Activated naive CD8-positive, alpha-beta T cell treated with anti-CD3 and anti-CD28 coated beads, Interleukin-2, amount 10 ng/mL, durations not matched to agents 7 days and 5 days (primary cell): ENCODE data around the gene PCBP3. TPM values are rescaled to one million over a fixed set of nuclear protein-coding genes. Genes with fewer than 3 reads are reported as not detected.

ENCODE experiments used
- ATAC-seq: fragments of 150-1000 bp; cut with Tn5 transposase; one replicate; pipeline ENCODE4 v1.10.0; 2021; ENCODE audit warnings: low read depth, moderate library complexity
- POLR2A ChIA-PET: fragments of 350-600 bp; sonication (Branson Sonifier 250); formaldehyde crosslinking; loops from one replicate; lab custom pipeline; 2021; ENCODE audit warnings: antibody characterized with exemption; lab: Charles Lee
- DNase-seq: peaks from one replicate; pipeline ENCODE4 v3.0.0; 2021
- H3K27ac Mint-ChIP-seq: one replicate; pipeline ENCODE4 v1.8.0; 2022; ENCODE audit warnings: mild to moderate bottlenecking, mixed read lengths
- H3K27me3 Mint-ChIP-seq: one replicate; pipeline ENCODE4 v1.8.0; 2022; ENCODE audit warnings: mild to moderate bottlenecking, moderate library complexity, mixed read lengths
- H3K36me3 Mint-ChIP-seq: one replicate; pipeline ENCODE4 v1.8.0; 2021; ENCODE audit warnings: mild to moderate bottlenecking, mixed read lengths
- H3K4me1 Mint-ChIP-seq: one replicate; pipeline ENCODE4 v1.8.0; 2021; ENCODE audit warnings: mixed read lengths
- H3K4me3 Mint-ChIP-seq: one replicate; pipeline ENCODE4 v1.8.0; 2022; ENCODE audit warnings: mild to moderate bottlenecking, moderate library complexity, mixed read lengths
- H3K9me3 Mint-ChIP-seq: one replicate; pipeline ENCODE4 v1.8.0; 2021; ENCODE audit warnings: mixed read lengths
- total RNA-seq, 2 experiments: library from RNA; stranded (reverse); gene quantifications; one replicate each; pipeline ENCODE4 v1.2.3, GENCODE V29; 2021

Gene PCBP3
- total RNA-seq, 2 experiments from 2014 or later: 1.2 TPM; not detected in 1

DNA sequence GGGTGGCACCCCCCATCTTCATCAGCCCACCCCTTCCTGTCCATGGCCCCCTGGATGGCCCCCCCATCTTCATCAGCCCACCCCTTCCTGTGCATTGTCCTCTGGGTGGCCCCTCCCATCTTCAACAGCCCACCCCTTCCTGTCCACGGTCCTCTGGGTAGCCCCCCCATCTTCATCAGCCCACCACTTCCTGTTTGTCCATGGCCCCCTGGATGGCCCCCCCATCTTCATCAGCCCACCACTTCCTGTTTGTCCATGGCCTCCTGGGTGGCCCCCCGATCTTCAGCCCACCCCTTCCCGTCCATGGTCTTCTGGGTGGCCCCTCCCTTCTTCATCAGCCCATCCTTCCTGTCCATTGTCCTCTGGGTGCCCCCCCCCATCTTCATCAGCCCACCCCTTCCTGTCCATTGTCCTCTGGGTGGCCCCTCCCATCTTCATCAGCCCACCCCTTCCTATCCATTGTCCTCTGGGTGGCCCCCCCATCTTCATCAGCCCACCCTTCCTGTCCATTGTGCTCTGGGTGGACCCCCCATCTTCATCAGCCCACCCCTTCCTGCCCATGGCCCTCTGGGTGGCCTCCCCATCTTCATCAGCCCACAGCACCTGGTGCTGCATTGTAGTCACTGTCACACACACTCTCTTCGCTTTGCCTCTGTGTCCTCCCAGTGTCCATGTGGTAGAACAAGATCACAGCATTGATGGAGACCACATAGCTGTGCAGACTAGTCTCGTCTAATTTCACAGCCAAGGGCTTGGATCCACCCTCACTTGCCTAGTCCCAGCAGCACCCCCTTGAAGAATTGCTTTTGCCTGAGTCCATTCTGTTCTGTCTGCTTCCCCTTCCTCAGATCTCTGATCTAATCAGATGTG, 95.9 kb downstream of the PCBP3 start:
- Mint-ChIP-seq H3K27ac (no peak overlapping the region), H3K4me3 (no peak overlapping the region), H3K4me1 (peaks cover 2% of the 10 kb centered on the region), H3K36me3 (no peaks in the 10 kb centered on the region), H3K9me3 (no peaks in the 10 kb centered on the region), H3K27me3 (no peaks in the 10 kb centered on the region)
- ATAC-seq (no peak), DNase-seq (no peak)
- POLR2A ChIA-PET: no interaction called here

DNA sequence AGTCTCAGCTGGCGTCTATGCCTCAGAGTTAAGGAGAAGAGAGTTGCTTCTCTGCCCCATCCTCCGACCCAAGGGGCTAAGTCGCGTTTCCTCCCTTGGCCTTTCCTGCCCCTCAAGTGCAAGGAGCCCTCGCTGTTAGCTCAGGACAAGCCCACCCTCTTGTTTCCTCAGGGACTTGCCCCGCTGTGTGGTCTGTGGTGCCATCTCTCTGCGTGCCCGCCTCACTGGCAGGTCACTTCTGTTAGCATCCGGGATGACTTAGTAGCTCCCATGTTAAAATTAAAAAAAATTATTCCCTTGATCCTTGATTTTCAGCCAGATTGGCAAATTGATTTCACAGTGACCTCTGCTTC, 96.5 kb downstream of the PCBP3 start:
- no peaks in the 10 kb centered on the region for H3K36me3 Mint-ChIP-seq
- H3K4me1 Mint-ChIP-seq: peaks cover 2% of the 10 kb centered on the region
- no peaks in the 10 kb centered on the region for H3K9me3 Mint-ChIP-seq
- H3K27me3 Mint-ChIP-seq: no peaks in the 10 kb centered on the region
- H3K4me3 Mint-ChIP-seq: no peak overlapping the region
- ATAC-seq: no peak
- DNase-seq: no peak
- POLR2A ChIA-PET: no interaction called here
- H3K27ac Mint-ChIP-seq: no peak overlapping the region

DNA sequence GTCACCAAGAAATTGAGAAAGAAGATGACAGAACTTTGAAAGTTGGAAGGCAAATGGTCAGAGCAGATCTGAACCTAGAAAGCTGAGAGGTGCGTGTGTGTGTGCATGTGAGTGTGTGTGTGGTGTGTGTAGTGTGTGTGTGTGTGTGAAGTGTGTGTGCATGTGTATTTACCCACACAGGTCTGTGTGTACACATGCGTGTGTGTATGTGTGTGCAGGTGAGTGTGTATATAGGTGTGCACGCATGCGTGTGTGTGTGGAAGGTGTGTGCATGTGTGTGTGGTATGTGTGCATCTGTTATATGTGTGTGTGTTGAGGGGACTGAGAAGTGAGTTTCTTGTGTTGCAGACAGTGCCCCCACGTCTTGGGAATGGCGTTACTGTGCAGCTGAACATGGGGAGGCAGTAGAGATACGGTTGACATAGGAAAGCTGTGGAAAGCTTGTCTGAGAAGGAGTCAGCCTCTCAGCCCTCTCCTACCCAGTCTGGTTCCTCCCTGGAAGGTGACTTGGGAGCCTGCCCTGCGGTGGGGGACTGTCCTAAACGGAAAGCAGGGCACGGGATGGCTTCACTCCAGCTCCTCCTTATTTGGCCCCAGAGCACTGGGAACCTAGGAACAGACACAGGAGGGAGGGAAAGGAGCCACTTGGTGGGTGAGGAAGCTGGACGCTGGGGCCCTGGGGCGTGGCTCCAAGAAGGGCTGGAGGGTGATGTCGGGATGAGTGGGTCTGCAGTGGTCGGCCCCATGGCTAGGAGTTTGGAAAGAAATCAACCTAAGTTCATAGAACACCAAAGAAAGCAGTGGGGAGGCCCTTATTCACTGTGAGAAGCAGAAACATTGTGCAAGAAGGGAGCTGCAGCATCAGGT, 97.2 kb downstream of the PCBP3 start:
- Mint-ChIP-seq H3K9me3 (no peaks in the 10 kb centered on the region), H3K4me3 (no peak overlapping the region), H3K27me3 (no peaks in the 10 kb centered on the region), H3K36me3 (no peaks in the 10 kb centered on the region), H3K27ac (no peak overlapping the region), H3K4me1 (peaks cover 2% of the 10 kb centered on the region)
- DNase-seq (no peak), ATAC-seq (no peak)
- POLR2A ChIA-PET: no interaction called here

DNA sequence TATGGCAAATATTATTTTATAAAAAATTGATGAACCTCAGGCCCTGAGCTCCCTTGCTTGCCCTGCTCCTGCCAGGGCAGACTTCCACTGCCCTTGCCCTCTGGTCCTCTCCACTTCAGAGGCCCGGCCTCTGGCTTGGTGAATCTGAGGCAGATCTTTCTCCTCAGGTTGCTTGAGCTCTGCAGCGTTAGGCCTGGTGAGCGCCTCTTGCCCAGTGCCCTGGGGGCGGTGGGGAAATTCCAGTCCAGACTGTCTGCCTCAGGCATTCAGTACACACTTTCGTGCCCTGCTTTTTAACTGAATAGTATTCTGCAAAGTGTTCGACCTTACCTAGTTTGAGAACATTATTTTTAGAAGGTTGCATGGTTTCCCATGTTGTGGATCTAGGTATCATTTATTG, 98.2 kb downstream of the PCBP3 start:
- DNase-seq (no peak), ATAC-seq (no peak)
- Mint-ChIP-seq H3K27me3 (no peaks in the 10 kb centered on the region), H3K9me3 (no peaks in the 10 kb centered on the region), H3K4me3 (no peak overlapping the region), H3K36me3 (no peaks in the 10 kb centered on the region), H3K27ac (no peak overlapping the region), H3K4me1 (peaks cover under 1% of the 10 kb centered on the region)
- POLR2A ChIA-PET: no interaction called here

DNA sequence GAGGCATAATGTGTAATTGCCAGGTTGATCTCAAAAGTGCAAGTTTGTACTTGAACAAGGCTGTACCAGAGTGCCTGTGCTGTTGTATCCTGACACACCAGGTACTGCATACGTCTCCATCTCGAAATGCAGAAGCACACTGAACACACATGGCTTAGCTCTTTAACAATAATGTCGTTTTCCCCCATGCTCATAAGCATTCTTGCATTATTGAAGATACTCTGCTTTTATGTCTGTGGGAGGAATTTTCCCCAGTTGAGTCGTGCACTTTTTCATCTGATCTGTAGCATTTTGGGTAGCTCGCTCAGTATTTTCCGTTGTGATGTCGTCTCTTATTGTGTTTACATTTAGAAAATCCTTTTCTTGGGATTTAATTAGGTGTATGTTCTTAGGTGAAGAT, 98.7 kb downstream of the PCBP3 start:
- Mint-ChIP-seq H3K9me3 (peaks cover 2% of the 10 kb centered on the region), H3K4me3 (no peak overlapping the region), H3K27me3 (no peaks in the 10 kb centered on the region), H3K36me3 (no peaks in the 10 kb centered on the region), H3K4me1 (no peaks in the 10 kb centered on the region), H3K27ac (no peak overlapping the region)
- no peak for ATAC-seq
- DNase-seq: no peak
- POLR2A ChIA-PET: no interaction called here

DNA sequence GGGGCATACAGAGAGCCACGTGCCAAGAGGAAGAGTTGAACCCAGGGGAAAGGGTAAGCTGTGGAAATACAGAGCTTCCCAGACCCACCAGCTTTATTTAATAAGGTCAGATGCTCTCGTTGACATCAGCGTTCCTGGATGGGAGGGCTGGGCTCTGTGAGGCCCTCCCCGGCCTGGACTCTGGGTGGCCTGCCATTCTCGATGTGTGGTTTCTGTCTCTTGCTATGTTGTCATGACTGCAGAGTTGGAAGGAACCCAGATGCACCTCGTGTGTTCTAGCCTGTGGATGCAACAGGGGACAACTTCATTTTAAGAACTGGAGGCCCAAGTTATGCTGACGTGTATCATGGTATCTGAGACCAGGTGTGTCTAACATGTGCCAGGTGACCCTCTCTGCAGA, 101.7 kb downstream of the PCBP3 start:
- POLR2A ChIA-PET: no interaction called here
- H3K27ac Mint-ChIP-seq: no peak overlapping the region
- H3K4me1 Mint-ChIP-seq: peaks cover 2% of the 10 kb centered on the region
- H3K27me3 Mint-ChIP-seq: no peaks in the 10 kb centered on the region
- ATAC-seq: no peak
- no peaks in the 10 kb centered on the region for H3K36me3 Mint-ChIP-seq
- H3K9me3 Mint-ChIP-seq: peaks cover 2% of the 10 kb centered on the region
- H3K4me3 Mint-ChIP-seq: no peak overlapping the region
- DNase-seq: no peak

- Mint-ChIP-seq H3K9me3 (peaks cover 2% of the 10 kb centered on the region), H3K36me3 (no peaks in the 10 kb centered on the region), H3K27me3 (no peaks in the 10 kb centered on the region), H3K27ac (no peak overlapping the region), H3K4me3 (no peak overlapping the region), H3K4me1 (peaks cover 2% of the 10 kb centered on the region)
- DNase-seq (no peak), ATAC-seq (no peak)
- POLR2A ChIA-PET: no interaction called here
These were observed 103.8 kb downstream of the PCBP3 start for GRCh38 chr21:45747233-45747766.

GRCh38 chr21:45747802-45748445, 104.4 kb downstream of the PCBP3 start:
- H3K9me3 Mint-ChIP-seq: peaks cover 2% of the 10 kb centered on the region
- H3K4me3 Mint-ChIP-seq: no peak overlapping the region
- H3K4me1 Mint-ChIP-seq: peaks cover 2% of the 10 kb centered on the region
- no peaks in the 10 kb centered on the region for H3K27me3 Mint-ChIP-seq
- ATAC-seq: no peak
- H3K36me3 Mint-ChIP-seq: no peaks in the 10 kb centered on the region
- DNase-seq: no peak
- POLR2A ChIA-PET: no interaction called here
- H3K27ac Mint-ChIP-seq: no peak overlapping the region

GRCh38 chr21:45748593-45748992, 105.1 kb downstream of the PCBP3 start:
- DNase-seq (no peak), ATAC-seq (no peak)
- Mint-ChIP-seq H3K4me3 (no peak overlapping the region), H3K4me1 (peaks cover 2% of the 10 kb centered on the region), H3K36me3 (no peaks in the 10 kb centered on the region), H3K9me3 (peaks cover 2% of the 10 kb centered on the region), H3K27ac (no peak overlapping the region), H3K27me3 (no peaks in the 10 kb centered on the region)
- POLR2A ChIA-PET: no interaction called here

DNA sequence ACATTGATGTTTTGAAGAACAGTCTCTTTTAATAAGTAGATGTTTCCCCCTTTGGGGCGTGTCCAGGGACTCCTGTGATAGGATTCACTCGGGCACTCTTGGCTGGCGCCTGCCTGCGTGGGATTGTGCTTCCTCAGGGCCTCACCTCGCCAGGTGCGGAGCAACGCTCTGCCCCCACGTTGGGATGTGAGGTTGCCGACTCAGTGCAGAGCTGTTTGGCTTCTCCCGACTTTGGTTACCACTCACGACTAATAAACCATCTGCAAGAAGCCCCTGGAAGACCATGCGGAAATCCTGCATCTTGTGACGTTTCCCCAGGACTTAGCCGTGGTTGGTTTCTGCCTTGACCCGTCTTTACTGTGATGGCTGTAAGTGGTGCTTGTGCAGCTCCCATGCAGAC, 106.4 kb downstream of the PCBP3 start:
- H3K27me3 Mint-ChIP-seq: no peaks in the 10 kb centered on the region
- no peak overlapping the region for H3K27ac Mint-ChIP-seq
- DNase-seq (no peak), ATAC-seq (no peak)
- peaks cover 2% of the 10 kb centered on the region for H3K9me3 Mint-ChIP-seq
- H3K4me3 Mint-ChIP-seq: no peak overlapping the region
- POLR2A ChIA-PET: no interaction called here
- peaks cover 2% of the 10 kb centered on the region for H3K4me1 Mint-ChIP-seq
- no peaks in the 10 kb centered on the region for H3K36me3 Mint-ChIP-seq

DNA sequence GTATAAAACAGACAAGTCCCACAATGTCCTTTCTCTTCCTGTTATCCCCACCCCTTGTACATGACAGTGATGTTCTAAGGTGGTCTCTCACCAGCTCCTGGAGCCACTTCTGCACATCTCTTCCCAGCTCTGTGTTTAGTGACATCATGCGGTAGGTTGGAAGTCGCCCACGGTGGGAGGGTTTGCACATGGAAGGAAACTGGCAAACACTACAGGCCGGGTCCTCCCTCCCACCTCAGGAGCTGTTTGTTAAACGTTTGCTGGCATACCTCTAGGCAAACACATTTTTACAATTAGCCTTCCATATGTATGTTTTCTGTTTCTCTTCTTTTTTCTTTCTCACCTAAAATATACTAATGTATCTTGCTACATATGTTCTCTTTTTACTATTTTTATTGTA, 107.4 kb downstream of the PCBP3 start:
- Mint-ChIP-seq H3K36me3 (no peaks in the 10 kb centered on the region), H3K4me3 (no peak overlapping the region), H3K27ac (no peak overlapping the region), H3K4me1 (peaks cover 2% of the 10 kb centered on the region), H3K27me3 (no peaks in the 10 kb centered on the region), H3K9me3 (peaks cover 3% of the 10 kb centered on the region)
- DNase-seq: no peak
- ATAC-seq: no peak
- POLR2A ChIA-PET: no interaction called here

- Mint-ChIP-seq H3K27ac (no peak overlapping the region), H3K9me3 (peaks cover 6% of the 10 kb centered on the region), H3K36me3 (no peaks in the 10 kb centered on the region), H3K4me3 (no peak overlapping the region), H3K4me1 (peaks cover 2% of the 10 kb centered on the region), H3K27me3 (no peaks in the 10 kb centered on the region)
- no peak for DNase-seq
- POLR2A ChIA-PET: no interaction called here
- no peak for ATAC-seq
These were observed 109.9 kb downstream of the PCBP3 start for GRCh38 chr21:45753445-45753844.

DNA sequence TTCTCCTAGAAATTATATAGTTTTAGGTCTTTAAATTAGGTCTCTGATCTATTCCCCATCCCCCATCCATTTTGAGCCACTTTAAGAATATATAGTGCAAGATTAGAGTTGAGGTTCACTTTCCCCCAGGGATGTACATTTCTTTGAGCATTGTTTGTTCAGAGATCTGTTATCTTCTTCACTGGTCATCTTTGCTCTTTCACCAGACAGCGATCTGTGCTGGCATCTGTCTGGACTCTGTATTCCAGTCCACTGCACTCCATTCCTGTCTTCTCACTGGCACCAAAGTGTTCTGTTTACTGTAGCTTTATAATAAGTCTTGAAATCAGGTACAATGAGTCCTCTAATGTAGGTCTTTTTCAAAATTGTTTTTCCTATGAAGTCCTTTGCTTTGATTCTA, 112.5 kb downstream of the PCBP3 start:
- Mint-ChIP-seq H3K27ac (no peak overlapping the region), H3K4me3 (no peak overlapping the region), H3K9me3 (peaks cover 6% of the 10 kb centered on the region), H3K36me3 (no peaks in the 10 kb centered on the region), H3K27me3 (peaks cover 7% of the 10 kb centered on the region), H3K4me1 (no peaks in the 10 kb centered on the region)
- ATAC-seq: no peak
- DNase-seq: no peak
- POLR2A ChIA-PET: no interaction called here
